ENCODE measurements around the gene KIF26B.

DNA sequence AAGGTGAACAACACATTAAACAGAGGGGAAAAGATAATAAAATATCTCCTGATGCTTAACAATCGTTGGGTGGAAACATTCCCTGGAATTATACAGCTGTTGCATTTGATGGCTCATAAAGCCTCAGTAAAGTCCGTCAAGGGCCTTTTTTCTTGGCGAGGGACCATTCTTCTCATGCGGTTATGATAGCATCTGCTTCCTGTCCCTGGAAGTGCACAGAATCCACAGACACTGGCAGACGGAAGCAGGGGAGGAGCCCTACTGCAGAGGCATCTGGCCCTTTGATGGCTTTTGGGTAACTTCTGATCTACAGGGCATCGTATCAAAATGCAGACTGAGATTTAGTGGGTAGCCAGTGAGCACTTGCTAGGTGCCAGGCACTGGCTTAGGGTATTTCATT, 286.9 kb downstream of the KIF26B start:
- TF ChIP-seq, protein P1, sequence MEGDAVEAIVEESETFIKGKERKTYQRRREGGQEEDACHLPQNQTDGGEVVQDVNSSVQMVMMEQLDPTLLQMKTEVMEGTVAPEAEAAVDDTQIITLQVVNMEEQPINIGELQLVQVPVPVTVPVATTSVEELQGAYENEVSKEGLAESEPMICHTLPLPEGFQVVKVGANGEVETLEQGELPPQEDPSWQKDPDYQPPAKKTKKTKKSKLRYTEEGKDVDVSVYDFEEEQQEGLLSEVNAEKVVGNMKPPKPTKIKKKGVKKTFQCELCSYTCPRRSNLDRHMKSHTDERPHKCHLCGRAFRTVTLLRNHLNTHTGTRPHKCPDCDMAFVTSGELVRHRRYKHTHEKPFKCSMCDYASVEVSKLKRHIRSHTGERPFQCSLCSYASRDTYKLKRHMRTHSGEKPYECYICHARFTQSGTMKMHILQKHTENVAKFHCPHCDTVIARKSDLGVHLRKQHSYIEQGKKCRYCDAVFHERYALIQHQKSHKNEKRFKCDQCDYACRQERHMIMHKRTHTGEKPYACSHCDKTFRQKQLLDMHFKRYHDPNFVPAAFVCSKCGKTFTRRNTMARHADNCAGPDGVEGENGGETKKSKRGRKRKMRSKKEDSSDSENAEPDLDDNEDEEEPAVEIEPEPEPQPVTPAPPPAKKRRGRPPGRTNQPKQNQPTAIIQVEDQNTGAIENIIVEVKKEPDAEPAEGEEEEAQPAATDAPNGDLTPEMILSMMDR (IDR thresholded peaks at IDR 0.05) = no peak
- TF ChIP-seq ZSCAN20 (CRISPR knock-in tag; IDR thresholded peaks at IDR 0.05) (no peak), EP300 (IDR thresholded peaks at IDR 0.05) (no peak), CEBPB (IDR thresholded peaks at IDR 0.05) (no peak)
- TF ChIP-seq, protein P2, sequence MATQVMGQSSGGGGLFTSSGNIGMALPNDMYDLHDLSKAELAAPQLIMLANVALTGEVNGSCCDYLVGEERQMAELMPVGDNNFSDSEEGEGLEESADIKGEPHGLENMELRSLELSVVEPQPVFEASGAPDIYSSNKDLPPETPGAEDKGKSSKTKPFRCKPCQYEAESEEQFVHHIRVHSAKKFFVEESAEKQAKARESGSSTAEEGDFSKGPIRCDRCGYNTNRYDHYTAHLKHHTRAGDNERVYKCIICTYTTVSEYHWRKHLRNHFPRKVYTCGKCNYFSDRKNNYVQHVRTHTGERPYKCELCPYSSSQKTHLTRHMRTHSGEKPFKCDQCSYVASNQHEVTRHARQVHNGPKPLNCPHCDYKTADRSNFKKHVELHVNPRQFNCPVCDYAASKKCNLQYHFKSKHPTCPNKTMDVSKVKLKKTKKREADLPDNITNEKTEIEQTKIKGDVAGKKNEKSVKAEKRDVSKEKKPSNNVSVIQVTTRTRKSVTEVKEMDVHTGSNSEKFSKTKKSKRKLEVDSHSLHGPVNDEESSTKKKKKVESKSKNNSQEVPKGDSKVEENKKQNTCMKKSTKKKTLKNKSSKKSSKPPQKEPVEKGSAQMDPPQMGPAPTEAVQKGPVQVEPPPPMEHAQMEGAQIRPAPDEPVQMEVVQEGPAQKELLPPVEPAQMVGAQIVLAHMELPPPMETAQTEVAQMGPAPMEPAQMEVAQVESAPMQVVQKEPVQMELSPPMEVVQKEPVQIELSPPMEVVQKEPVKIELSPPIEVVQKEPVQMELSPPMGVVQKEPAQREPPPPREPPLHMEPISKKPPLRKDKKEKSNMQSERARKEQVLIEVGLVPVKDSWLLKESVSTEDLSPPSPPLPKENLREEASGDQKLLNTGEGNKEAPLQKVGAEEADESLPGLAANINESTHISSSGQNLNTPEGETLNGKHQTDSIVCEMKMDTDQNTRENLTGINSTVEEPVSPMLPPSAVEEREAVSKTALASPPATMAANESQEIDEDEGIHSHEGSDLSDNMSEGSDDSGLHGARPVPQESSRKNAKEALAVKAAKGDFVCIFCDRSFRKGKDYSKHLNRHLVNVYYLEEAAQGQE (IDR thresholded peaks at IDR 0.05) = no peak

Measured in A549 (cell line).